Inflammatory macrophage treated with lipopolysaccharide for 4 hours (primary cell): Measurements from ENCODE around the gene ZNF700.
"Not testable (repeated sequence)": the region's sequence is repeated elsewhere in the genome, so short reads cannot be mapped to it uniquely, and the experiment has no call there.

Experiments
- DNase-seq: peaks from one replicate; pipeline ENCODE4 v3.0.0-alpha.2; 2020

The ZNF700 gene

GRCh38 chr19:11991921-11992320, 67.0 kb downstream of the ZNF700 start:
- DNase-seq = not testable (repeated sequence)

DNA sequence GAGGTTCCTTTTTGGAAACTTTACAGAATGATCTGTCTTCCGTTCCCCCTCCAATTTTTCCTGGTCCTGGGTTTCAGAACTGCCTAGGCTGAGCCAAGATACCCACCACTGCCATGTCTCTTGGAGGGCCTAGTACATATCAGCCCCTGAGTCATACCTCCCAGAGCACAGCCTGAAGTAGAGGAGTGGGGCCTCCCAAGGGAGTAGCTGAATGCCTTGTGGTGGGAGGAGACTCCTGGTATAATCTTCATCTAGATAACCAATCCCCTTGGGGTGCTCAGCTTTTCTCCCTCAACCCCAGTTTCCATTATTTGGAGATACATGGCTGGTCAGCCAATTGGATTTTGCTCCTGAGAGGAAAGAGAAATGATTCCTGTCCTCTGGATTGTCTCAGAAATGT, 70.3 kb downstream of the ZNF700 start:
- DNase-seq = no peak
